ENCODE results near the gene EEFSEC.

EEFSEC gene

GRCh38 chr3:128262457-128262856 lies 109.2 kb downstream of the EEFSEC start:
- no peak overlapping the region for H3K4me3 ChIP-seq (ENCODE audit: low read length)
- no peak for DNase-seq

GRCh38 chr3:128263118-128263517 lies 109.8 kb downstream of the EEFSEC start:
- no peak overlapping the region for H3K23ac ChIP-seq (ENCODE audit: low read length)
- H3K36me3 ChIP-seq (ENCODE audit: control insufficient read depth, insufficient read depth, low read length) = no peaks in the 10 kb centered on the region
- DNase-seq = no peak
- H4K5ac ChIP-seq (ENCODE audit: low read length) = no peak overlapping the region
- no peak overlapping the region for H3K4ac ChIP-seq (ENCODE audit: low read depth, low read length)
- no peaks in the 10 kb centered on the region for H3K79me1 ChIP-seq (ENCODE audit: low read length)
- H3K79me2 ChIP-seq (ENCODE audit: control insufficient read depth, insufficient read depth, low read length) = no peaks in the 10 kb centered on the region
- no peaks in the 10 kb centered on the region for H3K4me1 ChIP-seq (ENCODE audit: control insufficient read depth, low read depth, low read length)
- no peak overlapping the region for H2BK5ac ChIP-seq (ENCODE audit: low read length)
- H3K4me3 ChIP-seq (ENCODE audit: low read length) = no peak overlapping the region
- no peaks in the 10 kb centered on the region for H3K27me3 ChIP-seq (ENCODE audit: insufficient read depth, low read length, poor library complexity)
- H3K4me2 ChIP-seq (ENCODE audit: low read length) = no peak overlapping the region
- H2AK5ac ChIP-seq (ENCODE audit: low read length) = no peak overlapping the region
- no peak overlapping the region for H2BK120ac ChIP-seq (ENCODE audit: low read depth, low read length)
- H4K8ac ChIP-seq (ENCODE audit: low read depth, low read length) = no peak overlapping the region
- no CpG with 5 or more reads among the region's 8 CpGs for WGBS (ENCODE audit: extremely low coverage, insufficient coverage, low lambda C conversion rate)
- H2BK15ac ChIP-seq (replicated peaks; ENCODE audit: low read depth) = no peak overlapping the region
- no peak overlapping the region for H3K18ac ChIP-seq (ENCODE audit: low read length)
- no peak overlapping the region for H3K27ac ChIP-seq (ENCODE audit: low read depth, low read length)
- H3K56ac ChIP-seq (ENCODE audit: low read length) = no peak overlapping the region
- H3K9ac ChIP-seq (ENCODE audit: low read length) = no peak overlapping the region

More at GRCh38 chr3:128262457-128262856, 109.2 kb downstream of the EEFSEC start:
- no peak overlapping the region for H2BK120ac ChIP-seq (ENCODE audit: low read depth, low read length)
- H3K27me3 ChIP-seq (ENCODE audit: insufficient read depth, low read length, poor library complexity) = no peaks in the 10 kb centered on the region
- H3K79me2 ChIP-seq (ENCODE audit: control insufficient read depth, insufficient read depth, low read length) = no peaks in the 10 kb centered on the region
- H3K4me1 ChIP-seq (ENCODE audit: control insufficient read depth, low read depth, low read length) = no peaks in the 10 kb centered on the region
- H4K5ac ChIP-seq (ENCODE audit: low read length) = no peak overlapping the region
- H2BK15ac ChIP-seq (replicated peaks; ENCODE audit: low read depth) = no peak overlapping the region
- H3K56ac ChIP-seq (ENCODE audit: low read length) = no peak overlapping the region
- no peak overlapping the region for H4K8ac ChIP-seq (ENCODE audit: low read depth, low read length)
- H3K4ac ChIP-seq (ENCODE audit: low read depth, low read length) = no peak overlapping the region
- H2AK5ac ChIP-seq (ENCODE audit: low read length) = no peak overlapping the region
- H3K36me3 ChIP-seq (ENCODE audit: control insufficient read depth, insufficient read depth, low read length) = no peaks in the 10 kb centered on the region
- H3K4me2 ChIP-seq (ENCODE audit: low read length) = no peak overlapping the region
- H3K79me1 ChIP-seq (ENCODE audit: low read length) = no peaks in the 10 kb centered on the region
- no peak overlapping the region for H2BK5ac ChIP-seq (ENCODE audit: low read length)
- no peak overlapping the region for H3K23ac ChIP-seq (ENCODE audit: low read length)
- WGBS (ENCODE audit: extremely low coverage, insufficient coverage, low lambda C conversion rate) = no CpG with 5 or more reads among the region's 3 CpGs
- H3K9ac ChIP-seq (ENCODE audit: low read length) = no peak overlapping the region
- no peak overlapping the region for H3K27ac ChIP-seq (ENCODE audit: low read depth, low read length)
- no peak overlapping the region for H3K18ac ChIP-seq (ENCODE audit: low read length)

GRCh38 chr3:128263946-128264345 lies 110.7 kb downstream of the EEFSEC start:
- no peak overlapping the region for H3K18ac ChIP-seq (ENCODE audit: low read length)
- no peaks in the 10 kb centered on the region for H3K36me3 ChIP-seq (ENCODE audit: control insufficient read depth, insufficient read depth, low read length)
- no peaks in the 10 kb centered on the region for H3K79me2 ChIP-seq (ENCODE audit: control insufficient read depth, insufficient read depth, low read length)
- H2BK15ac ChIP-seq (replicated peaks; ENCODE audit: low read depth) = no peak overlapping the region
- no peak overlapping the region for H3K4me3 ChIP-seq (ENCODE audit: low read length)
- no peak overlapping the region for H2BK5ac ChIP-seq (ENCODE audit: low read length)
- H3K4me2 ChIP-seq (ENCODE audit: low read length) = no peak overlapping the region
- no peak for DNase-seq
- H3K27me3 ChIP-seq (ENCODE audit: insufficient read depth, low read length, poor library complexity) = no peaks in the 10 kb centered on the region
- no peak overlapping the region for H3K56ac ChIP-seq (ENCODE audit: low read length)
- H4K5ac ChIP-seq (ENCODE audit: low read length) = no peak overlapping the region
- no peak overlapping the region for H4K8ac ChIP-seq (ENCODE audit: low read depth, low read length)
- H2AK5ac ChIP-seq (ENCODE audit: low read length) = no peak overlapping the region
- no peaks in the 10 kb centered on the region for H3K4me1 ChIP-seq (ENCODE audit: control insufficient read depth, low read depth, low read length)
- no peak overlapping the region for H2BK120ac ChIP-seq (ENCODE audit: low read depth, low read length)
- no peak overlapping the region for H3K4ac ChIP-seq (ENCODE audit: low read depth, low read length)
- no CpG with 5 or more reads among the region's 6 CpGs for WGBS (ENCODE audit: extremely low coverage, insufficient coverage, low lambda C conversion rate)
- H3K79me1 ChIP-seq (ENCODE audit: low read length) = no peaks in the 10 kb centered on the region
- no peak overlapping the region for H3K27ac ChIP-seq (ENCODE audit: low read depth, low read length)
- H3K9ac ChIP-seq (ENCODE audit: low read length) = no peak overlapping the region
- H3K23ac ChIP-seq (ENCODE audit: low read length) = no peak overlapping the region

GRCh38 chr3:128266453-128266852 lies 113.2 kb downstream of the EEFSEC start:
- Histone ChIP-seq H4K5ac (ENCODE audit: low read length) (no peak overlapping the region), H3K56ac (ENCODE audit: low read length) (no peak overlapping the region), H3K18ac (ENCODE audit: low read length) (no peak overlapping the region), H3K27ac (ENCODE audit: low read depth, low read length) (no peak overlapping the region), H3K27me3 (ENCODE audit: insufficient read depth, low read length, poor library complexity) (no peaks in the 10 kb centered on the region), H3K23ac (ENCODE audit: low read length) (no peak overlapping the region), H4K8ac (ENCODE audit: low read depth, low read length) (no peak overlapping the region), H3K4ac (ENCODE audit: low read depth, low read length) (no peak overlapping the region), H3K4me2 (ENCODE audit: low read length) (no peak overlapping the region), H2BK15ac (replicated peaks; ENCODE audit: low read depth) (no peak overlapping the region), H2BK120ac (ENCODE audit: low read depth, low read length) (no peak overlapping the region), H3K4me1 (ENCODE audit: control insufficient read depth, low read depth, low read length) (peaks cover 2% of the 10 kb centered on the region), H3K36me3 (ENCODE audit: control insufficient read depth, insufficient read depth, low read length) (no peaks in the 10 kb centered on the region), H2AK5ac (ENCODE audit: low read length) (no peak overlapping the region), H3K4me3 (ENCODE audit: low read length) (no peak overlapping the region), H2BK5ac (ENCODE audit: low read length) (no peak overlapping the region), H3K79me1 (ENCODE audit: low read length) (no peaks in the 10 kb centered on the region), H3K9ac (ENCODE audit: low read length) (no peak overlapping the region), H3K79me2 (ENCODE audit: control insufficient read depth, insufficient read depth, low read length) (no peaks in the 10 kb centered on the region)
- no peak for DNase-seq
- no CpG with 5 or more reads among the region's 1 CpG for WGBS (ENCODE audit: extremely low coverage, insufficient coverage, low lambda C conversion rate)

- DNase-seq = no peak
- WGBS (ENCODE audit: extremely low coverage, insufficient coverage, low lambda C conversion rate) = no CpG with 5 or more reads among the region's 4 CpGs
- no peak overlapping the region for H3K56ac ChIP-seq (ENCODE audit: low read length)
- peaks cover 2% of the 10 kb centered on the region for H3K4me1 ChIP-seq (ENCODE audit: control insufficient read depth, low read depth, low read length)
- no peaks in the 10 kb centered on the region for H3K36me3 ChIP-seq (ENCODE audit: control insufficient read depth, insufficient read depth, low read length)
- no peak overlapping the region for H3K4ac ChIP-seq (ENCODE audit: low read depth, low read length)
- no peak overlapping the region for H3K4me2 ChIP-seq (ENCODE audit: low read length)
- H3K27me3 ChIP-seq (ENCODE audit: insufficient read depth, low read length, poor library complexity) = no peaks in the 10 kb centered on the region
- no peak overlapping the region for H3K27ac ChIP-seq (ENCODE audit: low read depth, low read length)
- H4K8ac ChIP-seq (ENCODE audit: low read depth, low read length) = no peak overlapping the region
- H2BK15ac ChIP-seq (replicated peaks; ENCODE audit: low read depth) = no peak overlapping the region
- H4K5ac ChIP-seq (ENCODE audit: low read length) = no peak overlapping the region
- H2BK120ac ChIP-seq (ENCODE audit: low read depth, low read length) = no peak overlapping the region
- no peaks in the 10 kb centered on the region for H3K79me1 ChIP-seq (ENCODE audit: low read length)
- H3K9ac ChIP-seq (ENCODE audit: low read length) = no peak overlapping the region
- H3K18ac ChIP-seq (ENCODE audit: low read length) = no peak overlapping the region
- no peak overlapping the region for H3K4me3 ChIP-seq (ENCODE audit: low read length)
- no peak overlapping the region for H2AK5ac ChIP-seq (ENCODE audit: low read length)
- no peaks in the 10 kb centered on the region for H3K79me2 ChIP-seq (ENCODE audit: control insufficient read depth, insufficient read depth, low read length)
- no peak overlapping the region for H2BK5ac ChIP-seq (ENCODE audit: low read length)
- H3K23ac ChIP-seq (ENCODE audit: low read length) = no peak overlapping the region
Observed at GRCh38 chr3:128267541-128267940, 114.3 kb downstream of the EEFSEC start.

GRCh38 chr3:128269006-128269775 lies 115.9 kb downstream of the EEFSEC start:
- no peak overlapping the region for H4K8ac ChIP-seq (ENCODE audit: low read depth, low read length)
- no peak overlapping the region for H3K18ac ChIP-seq (ENCODE audit: low read length)
- H2BK15ac ChIP-seq (replicated peaks; ENCODE audit: low read depth) = no peak overlapping the region
- H2AK5ac ChIP-seq (ENCODE audit: low read length) = no peak overlapping the region
- no peak for DNase-seq
- H3K79me2 ChIP-seq (ENCODE audit: control insufficient read depth, insufficient read depth, low read length) = no peaks in the 10 kb centered on the region
- no peak overlapping the region for H3K4me3 ChIP-seq (ENCODE audit: low read length)
- H3K9ac ChIP-seq (ENCODE audit: low read length) = no peak overlapping the region
- H3K4ac ChIP-seq (ENCODE audit: low read depth, low read length) = no peak overlapping the region
- no CpG with 5 or more reads among the region's 11 CpGs for WGBS (ENCODE audit: extremely low coverage, insufficient coverage, low lambda C conversion rate)
- no peaks in the 10 kb centered on the region for H3K36me3 ChIP-seq (ENCODE audit: control insufficient read depth, insufficient read depth, low read length)
- H3K79me1 ChIP-seq (ENCODE audit: low read length) = no peaks in the 10 kb centered on the region
- H3K4me2 ChIP-seq (ENCODE audit: low read length) = no peak overlapping the region
- peaks cover 2% of the 10 kb centered on the region for H3K4me1 ChIP-seq (ENCODE audit: control insufficient read depth, low read depth, low read length)
- H3K56ac ChIP-seq (ENCODE audit: low read length) = no peak overlapping the region
- H2BK120ac ChIP-seq (ENCODE audit: low read depth, low read length) = no peak overlapping the region
- no peak overlapping the region for H3K23ac ChIP-seq (ENCODE audit: low read length)
- H2BK5ac ChIP-seq (ENCODE audit: low read length) = no peak overlapping the region
- H4K5ac ChIP-seq (ENCODE audit: low read length) = no peak overlapping the region
- no peak overlapping the region for H3K27ac ChIP-seq (ENCODE audit: low read depth, low read length)
- H3K27me3 ChIP-seq (ENCODE audit: insufficient read depth, low read length, poor library complexity) = no peaks in the 10 kb centered on the region

Measured in mesendoderm (in vitro differentiated cells).